Kasumi-1 (cell line): ENCODE measurements around the gene CYP26B1.

Experiments used
- DNase-seq, 2 experiments: peaks; one replicate each; lab custom pipeline; 2025; lab: John Stamatoyannopoulos, UW

Gene CYP26B1

DNA sequence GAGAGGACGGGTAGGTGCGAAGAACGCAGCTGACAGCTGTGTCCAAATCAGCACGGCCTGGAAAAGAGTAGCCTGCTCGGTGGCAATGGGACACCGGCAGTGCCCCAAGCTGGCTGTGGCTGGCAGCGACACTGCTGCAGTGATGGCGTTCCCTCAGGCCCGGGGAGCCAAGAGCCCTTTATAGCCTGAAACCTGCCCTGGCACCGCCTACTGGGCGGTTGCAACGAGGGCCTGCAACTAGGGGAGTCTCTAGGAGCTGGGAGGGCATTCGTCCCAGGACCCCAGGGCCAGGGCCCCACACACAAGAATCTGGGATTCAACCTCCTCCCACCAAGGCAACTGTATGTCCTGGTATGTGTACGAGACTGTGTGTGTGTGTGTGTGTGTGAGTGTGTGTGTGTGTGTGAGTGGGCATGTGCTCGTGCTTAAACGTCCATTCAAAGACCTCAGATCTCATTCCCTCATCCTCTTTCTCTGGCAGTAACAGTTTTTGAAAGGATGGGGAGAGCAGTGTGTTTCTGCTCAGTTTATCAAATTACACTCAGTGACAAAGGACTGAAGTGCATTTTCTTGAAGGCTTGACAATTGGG lies 6.8 kb upstream of the CYP26B1 start:
- DNase-seq = no peak

DNA sequence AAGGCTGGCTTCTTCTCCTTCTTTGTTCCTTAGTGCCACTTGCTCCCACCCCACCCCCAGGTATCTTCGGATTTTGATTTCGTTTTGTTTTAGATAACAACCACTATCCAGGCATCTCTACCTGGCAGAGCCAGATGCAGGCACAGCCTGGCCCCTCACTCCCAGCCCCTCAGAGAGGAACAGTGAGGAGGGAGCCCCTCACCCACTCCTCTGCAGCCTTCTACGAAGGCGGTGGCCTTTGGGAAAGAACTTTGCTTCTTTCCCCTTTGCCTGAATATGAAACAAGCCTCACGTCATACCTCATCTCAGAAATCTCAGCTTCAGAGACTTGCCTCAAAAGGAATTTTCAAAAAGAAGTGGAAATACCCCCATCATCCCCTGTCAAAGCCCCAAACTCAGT lies 6.3 kb upstream of the CYP26B1 start:
- DNase-seq = no peak

DNA sequence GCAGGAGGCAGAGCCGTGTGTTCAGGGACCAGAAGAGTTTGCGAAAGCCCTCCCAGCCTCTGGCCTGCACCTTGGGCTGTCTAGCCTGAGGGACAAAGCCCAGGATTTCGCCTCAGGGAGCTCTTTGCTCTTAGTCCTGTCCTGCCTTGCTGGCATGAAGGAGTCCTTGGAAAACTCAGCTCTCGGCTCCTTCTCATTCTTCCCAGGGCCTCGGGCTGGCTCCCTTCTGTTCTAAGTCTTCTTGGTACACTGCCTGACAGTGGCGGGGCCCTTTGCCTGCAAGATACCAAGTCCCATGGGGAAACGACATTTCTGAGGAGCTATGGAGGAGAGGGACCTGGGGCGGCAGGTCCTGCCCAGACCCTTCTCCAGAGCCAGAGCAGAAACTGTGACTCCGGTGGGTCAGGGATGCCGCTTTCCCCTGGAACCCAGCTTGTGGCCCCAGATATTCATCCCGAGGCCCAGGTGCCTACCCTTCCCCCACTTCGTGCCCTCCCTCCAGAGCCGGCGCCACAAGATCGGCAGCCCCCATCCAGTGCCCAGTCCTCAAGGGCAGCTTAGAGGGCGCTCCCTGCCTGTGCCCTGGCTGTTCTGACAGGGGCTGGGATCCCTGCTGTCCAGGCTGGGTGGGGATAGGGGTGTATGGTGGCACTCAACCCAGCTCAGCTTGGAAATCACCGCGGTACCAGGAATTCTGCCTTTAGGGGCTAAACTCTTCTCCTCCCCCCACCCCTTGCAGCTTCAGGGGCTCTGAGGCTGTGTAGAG lies 5.5 kb upstream of the CYP26B1 start:
- no peak for DNase-seq

DNA sequence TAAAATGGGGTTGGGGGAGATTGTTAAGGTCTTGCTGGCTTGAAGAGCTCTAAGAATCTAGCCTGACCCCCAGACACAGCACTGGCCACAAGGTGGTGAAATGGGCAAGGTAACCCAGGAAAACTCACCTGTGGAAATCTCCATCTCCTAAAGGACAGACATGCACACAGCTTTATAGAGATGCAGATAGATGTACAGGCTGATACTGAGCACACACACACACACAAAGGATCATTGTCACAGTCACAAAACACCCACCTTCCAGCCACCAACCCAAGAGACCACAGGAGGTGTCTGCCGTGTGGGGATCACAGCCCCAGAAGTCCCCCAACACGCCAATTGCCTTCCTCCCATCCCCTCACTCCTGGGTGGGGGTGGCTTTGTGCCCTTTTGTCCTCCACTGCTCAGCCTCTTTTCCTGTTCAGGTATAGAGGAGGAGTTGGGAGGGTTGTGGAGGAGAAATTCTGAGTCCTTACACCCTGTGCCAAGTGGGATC lies 3.2 kb upstream of the CYP26B1 start:
- DNase-seq = no peak

DNA sequence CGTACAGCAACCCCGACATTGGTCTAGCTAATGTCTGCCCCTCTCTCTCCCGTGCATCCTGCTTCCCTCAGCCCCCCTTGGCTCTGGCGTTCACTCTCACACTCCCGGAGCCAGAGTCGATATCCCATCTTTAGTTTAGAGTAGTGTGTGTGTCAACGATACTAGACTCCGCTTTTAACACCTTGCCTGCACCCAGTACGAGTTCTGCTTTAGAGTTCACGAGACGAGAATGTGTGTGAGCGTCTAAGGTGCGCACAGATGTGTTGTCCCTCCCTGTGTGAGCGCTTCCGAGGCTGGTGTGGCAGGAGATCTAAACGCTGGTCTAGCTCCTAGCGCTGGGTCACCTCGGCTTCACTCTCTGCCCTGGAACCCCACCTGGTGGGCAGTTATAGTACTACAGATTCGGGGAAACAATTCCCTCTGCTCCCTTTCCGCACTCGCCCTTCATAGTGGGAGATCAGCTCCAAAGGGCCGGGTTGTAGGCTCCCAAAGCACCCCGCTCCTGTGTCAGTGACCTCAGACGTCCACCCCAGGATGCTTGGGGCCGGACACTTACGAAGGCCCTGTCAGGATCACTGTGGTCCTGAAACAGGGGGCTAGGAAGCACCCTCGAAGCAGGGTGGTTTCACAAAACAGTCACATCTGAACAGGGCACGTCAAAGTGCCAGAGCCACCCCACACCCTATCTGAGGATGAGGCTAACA lies 2.6 kb upstream of the CYP26B1 start:
- peak; percentile 77 to 84 for DNase-seq

DNA sequence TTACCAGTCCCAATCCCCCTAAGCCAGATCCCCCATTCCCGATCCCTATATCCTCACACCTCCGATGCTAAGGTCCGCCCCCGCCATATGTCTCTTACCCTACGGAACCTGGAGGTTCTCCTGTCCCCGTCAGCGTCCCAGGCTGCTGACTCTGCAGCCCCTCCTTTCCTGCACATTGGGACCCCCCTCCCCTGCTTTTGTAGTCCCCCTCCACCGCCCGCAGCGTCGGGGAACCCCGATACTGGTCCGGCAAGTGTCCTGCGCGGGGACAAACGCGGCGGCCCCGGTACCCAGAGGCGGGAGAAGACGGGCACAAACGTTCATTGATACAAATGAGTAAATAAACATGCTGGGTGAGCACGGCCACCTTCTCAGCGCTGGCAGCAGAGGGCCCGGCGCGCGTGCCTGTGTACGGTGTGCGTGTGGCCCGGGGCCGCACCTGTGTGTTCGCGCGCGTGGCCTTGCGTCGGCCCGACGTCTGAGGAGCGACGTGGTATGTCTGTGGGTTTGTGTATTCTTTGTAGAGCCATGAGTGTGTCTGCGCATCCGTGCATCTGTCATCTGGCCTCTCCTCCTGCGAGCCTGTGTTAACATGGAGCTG lies 2.0 kb upstream of the CYP26B1 start:
- DNase-seq = peak in 1 of 2 experiments; percentile 17

DNA sequence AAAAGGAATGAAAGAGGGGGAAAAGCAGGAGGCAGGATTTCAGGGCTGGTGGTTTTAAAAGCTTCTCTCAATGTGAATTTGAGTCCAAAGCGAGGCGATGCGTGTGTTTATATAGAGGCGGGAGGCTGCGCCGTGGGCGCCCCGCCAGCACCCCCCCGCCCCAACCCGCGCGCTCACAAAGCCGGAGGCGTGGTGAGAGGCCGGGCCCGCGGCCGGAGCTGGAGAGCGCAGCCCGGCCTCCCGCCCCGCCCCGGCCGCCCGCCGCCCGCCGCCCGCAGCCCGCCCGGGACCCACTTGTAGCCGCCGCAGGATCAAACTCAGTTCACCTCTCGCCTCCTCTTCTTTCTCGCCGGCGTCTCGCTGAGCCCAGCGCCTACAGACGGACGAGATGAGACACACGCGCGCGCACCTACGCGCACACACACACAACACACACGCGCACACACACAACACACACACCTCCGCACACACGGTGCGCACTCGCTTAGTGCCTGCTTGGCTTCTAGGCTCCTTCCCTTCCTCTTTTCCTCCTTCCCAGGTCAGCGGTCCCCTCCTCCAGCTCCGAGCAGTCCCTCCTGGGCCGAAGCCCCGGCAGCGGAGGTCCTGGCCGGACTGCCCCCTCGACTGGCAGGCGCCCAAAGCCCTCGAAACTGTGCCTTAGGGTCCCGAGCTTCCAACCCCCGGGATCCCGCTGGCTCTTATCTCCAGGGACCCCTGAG lies 1.3 kb upstream of the CYP26B1 start:
- peak; percentile 10 to 11 for DNase-seq

DNA sequence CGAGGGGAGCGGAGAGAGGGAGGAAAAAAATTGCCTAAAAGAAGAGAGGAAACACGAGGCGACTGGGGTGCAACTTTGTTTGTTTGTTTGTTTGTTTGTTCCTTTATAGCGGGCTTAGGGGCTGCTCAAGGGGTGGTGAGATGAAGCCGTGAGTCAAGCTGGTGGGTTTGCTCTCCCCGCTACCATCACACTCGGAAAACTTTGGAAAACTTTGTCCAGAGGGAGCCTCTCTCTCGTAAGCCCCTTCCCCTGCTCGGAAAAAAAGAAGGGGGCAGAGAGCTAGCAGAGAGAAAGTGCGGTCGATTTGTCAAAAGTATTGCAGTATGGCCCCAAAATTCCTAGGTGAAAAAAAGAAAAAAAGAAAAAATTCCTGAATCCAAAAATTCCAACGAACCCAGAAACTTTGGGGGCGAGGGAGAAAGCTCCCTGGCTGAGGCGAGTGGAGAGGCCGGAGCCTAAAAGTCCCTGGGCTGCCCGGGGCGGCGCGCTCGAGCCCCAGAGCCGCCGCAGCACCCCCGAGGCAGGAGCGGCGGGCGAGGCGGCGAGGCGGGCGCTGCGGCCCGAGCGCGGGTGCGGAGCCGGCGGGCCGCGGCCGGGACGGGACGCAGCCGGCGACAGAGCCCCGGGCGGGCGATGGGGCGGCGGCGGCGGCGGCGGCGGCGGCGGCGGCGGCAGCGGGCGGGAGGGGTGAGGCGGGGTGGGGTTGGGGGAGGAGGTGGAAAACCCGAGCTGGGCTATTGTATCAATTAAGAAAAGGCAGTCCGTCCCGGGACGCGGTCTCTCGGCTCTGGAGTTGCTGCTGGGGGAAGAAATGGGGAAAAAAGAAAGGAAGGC lies 558 bp upstream of the CYP26B1 start:
- no peak for DNase-seq

DNA sequence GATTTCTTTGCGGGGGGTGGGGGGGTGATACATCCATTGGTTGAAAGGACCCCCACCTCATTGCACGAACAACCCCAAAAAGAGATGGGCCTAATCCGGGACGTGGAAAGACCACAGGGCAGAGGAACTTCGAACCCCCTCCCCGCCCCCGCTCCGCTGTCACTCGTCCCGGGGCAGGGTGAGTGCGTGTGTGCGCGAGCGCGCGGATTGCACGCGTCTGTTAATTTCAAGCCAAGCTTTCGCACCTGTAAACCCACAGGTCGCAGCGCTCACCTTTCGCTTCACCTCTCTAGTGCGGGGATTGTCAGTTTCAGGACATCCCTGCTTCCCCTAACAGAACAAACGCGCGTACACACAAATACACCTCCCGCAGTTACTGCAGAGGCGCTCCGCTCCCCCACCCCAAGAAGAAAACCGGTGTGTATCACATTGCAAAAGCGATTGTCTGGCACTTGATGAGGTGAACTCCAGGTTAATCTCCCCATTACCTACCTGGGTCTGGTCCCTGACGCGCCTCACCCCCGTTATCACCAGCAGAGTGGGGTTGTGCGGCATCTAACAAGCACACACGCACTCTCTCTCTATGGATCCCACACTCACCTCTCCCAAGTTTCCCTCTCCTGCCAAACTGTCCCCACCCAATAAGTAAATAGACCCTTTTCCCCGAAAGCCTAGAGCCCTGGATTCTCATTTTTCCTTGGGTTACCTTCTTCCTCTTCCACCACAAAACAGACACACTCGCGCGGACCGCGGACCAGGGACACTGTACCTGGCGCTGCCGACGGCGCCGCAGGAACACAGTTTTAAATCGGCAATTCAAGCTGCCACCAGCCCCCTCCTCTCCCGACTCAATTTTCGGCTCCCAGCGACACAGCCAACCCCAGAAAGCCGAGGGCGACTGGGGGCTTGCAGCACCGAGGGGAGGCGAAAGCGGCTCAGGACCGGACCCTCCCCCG lies 1.0 kb downstream of the CYP26B1 start:
- DNase-seq = no peak

DNA sequence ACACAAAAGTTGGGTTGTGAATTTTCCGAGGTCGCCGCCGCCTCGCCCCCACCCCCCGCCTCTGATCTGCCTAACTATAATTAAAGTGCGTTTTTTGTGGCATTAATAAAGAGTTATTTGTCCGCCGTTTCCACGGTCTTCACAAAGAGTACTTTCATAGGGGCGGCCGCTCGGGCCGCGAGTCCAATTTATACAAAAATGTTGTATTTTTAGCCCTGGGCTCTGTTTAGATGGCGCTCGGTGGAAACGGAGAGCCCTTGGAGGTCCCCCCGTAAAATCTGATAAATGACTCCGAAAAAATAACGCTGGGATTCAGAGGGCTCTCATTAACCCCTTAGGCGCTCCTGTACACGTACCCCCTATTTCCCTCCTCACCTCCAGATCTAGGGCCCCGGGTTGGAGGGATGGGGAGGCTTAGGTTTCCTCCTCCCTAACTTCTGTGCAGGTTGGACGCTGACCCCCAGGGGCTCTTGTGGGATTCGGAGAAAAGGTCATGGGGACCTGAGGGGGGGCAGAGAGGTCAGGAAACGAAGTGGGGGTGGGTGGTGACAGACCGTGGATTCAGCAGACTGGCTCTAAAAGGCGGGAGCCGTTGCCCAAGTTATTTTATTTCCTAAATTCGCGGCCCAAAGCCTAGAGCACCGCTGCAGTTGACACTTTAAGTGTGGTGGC lies 1.9 kb downstream of the CYP26B1 start:
- no peak for DNase-seq

DNA sequence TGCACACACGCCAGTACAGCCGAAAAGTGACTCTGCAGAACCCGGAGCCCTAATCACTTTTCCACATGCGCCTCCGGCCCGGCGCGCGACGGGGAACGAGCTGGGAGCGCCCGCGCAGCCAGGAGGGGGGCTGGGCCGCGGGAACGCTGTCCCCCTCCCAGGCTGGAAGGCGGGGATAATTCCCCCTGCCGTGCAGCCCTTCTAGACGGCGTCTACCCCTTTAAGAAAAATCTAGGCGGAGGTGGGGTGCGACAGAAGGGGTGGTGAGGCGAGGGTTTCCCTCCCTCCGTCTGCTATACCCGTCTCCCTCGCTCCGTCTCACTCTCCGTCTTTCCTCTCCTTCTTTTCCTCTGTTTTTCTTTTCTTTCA lies 2.4 kb downstream of the CYP26B1 start:
- DNase-seq = no peak

DNA sequence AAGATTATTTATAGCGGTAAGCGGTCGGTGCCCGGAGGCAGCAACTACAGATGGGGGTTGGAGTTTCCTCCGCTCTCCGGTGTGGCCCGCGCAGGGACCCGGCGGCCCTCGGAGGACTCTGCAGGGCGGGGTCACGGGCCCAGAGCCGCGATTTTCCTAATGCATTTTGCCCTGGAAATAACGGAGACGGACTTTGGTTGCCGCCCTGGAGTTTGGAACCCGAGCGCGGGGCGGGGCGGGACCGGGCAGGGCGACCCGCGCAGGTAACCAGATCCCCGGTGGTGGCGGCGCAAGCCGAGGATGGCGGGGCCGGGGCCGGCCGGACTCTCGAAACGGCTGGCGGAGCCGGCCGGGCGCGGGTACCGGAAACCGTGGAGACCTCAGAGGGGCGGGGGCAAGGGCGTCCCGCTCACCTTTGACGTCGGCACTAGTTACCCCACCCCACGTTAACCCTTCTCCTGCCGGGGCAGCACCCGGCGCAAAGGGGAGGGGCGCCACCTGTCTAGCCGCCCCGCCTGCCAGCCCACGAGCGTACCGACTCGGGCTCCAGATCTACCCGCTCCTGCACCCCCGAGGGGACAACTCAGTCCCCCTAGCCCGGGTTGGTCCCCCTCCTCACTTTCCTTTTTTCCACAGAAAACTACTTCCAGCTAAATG lies 2.9 kb downstream of the CYP26B1 start:
- DNase-seq = no peak

DNA sequence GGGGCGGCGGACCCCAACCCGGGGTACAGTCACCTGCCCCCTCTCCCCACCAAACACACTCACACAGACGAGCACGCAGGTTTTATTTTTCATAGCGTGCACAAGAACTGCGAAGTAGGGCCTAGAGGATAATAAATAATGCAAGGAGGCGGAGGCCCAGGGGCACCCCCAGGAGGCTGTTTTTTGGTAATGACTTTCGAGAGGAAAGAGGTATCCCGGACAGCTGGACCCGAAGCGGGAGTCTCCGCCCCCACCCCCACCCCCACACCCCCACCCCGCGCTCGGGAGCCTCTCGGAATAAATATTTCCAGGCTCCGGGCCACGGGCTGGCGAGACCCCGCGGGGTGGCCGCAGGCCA lies 3.4 kb downstream of the CYP26B1 start:
- no peak for DNase-seq

DNA sequence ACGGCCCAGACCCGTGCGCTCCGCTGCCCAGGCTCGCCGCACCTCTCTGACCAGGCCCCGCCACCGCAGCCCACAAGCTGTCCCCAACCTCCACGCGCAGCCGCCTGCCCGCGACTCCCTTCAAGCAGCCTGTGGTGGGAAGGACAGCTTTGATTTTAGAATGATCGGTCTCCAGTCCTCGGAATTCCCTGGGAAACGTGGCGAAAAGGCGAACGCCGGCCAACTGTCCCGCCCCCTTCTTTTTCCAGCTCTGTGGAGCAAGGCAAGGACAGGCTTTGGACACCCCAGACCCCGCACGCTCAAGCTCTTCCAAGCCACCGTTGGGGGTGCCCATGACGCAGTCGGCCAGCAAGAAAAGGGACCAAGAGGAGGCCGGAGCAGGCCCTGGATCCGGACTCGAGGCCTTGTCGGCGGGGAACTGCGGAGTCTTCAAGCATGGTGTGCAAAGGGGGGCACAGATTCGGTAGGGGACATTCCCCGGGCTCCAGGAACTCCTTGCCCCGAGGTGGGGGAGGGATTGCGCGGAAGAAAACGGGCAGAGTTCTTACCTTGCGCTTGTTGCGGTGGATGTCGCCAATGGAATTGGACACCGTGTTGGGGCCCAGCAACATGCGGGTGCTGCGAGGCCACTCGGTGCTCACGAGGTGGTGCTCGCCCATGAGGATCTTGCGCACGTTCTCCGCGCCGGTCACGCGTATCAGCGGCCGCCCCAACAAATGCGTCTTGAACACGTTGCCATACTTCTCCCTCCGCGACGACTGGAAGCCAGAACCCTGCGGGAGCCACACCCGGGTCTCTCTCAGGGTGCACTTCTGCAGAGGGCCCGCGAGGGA lies 4.0 kb downstream of the CYP26B1 start:
- DNase-seq = no peak

DNA sequence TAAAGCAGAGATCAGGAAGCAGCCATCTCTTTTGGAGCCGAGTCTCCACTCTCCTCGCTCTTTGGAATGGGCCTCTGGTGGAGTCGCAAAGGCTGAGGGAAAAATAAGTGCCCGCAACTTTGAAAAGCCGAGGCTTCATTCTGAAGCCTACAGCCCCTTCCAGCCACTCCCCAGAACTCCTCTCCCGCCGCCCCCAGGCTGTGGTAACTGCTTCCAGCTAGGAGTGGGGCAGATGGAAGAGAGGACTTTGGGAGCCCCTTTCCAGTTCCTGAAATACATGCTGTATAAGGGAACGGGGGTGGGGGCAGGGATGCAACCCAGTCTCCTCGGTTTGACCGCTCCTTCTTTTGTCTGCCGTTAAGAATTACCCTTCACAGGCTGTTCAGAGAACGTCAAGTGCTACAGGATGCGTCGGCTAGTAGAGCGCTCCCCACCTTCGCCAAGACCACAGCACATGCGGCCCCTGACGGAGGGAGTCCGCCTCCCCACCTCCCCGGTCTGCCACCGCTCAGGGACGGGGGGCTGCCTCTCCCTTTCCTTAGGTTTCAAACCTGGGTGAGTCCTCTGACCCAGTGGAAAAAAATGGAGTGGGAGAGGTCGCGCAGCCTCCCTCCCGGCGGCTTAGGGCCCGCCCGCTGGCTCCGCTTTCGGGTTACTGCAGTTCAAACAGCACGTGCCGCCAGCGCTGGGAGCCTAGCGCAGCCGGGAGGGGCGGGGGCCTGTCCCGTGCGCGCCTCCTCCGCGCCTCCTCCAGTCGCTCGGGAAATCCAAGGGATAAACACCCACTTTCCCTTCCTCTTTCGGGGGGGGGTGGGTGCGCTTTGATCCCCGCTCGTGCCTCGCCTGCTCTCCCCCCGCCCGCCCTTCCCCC lies 4.9 kb downstream of the CYP26B1 start:
- DNase-seq = no peak

DNA sequence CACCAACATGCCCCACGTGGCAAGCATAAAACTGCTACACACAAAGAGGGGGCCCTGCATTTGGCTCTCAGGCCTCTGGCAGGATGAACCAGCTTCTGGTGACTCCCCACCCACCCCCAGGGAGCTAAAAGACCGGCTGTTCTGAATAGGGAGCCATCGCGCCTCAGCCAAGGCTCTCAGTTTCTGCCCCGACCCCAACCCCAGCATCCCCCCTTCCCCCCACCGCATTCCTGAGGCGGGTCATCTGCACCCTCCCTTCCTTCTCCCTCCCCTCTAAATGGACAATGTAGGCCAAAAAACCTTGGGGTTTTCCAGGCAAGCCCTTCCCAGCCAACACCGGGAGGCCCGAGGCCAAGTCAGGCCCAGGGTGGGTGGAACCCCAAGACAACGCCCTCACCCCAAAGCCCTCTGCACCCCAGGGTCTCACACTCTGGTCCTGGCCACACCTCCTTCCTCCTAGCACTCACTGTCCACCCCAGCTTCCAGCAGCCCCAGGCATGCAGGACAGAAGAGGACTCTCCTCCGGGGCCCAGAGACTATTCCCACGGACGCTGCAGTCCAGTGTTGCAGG lies 5.7 kb downstream of the CYP26B1 start:
- no peak for DNase-seq
